ENCODE measurements around the gene CACNA2D4.

The CACNA2D4 gene

DNA sequence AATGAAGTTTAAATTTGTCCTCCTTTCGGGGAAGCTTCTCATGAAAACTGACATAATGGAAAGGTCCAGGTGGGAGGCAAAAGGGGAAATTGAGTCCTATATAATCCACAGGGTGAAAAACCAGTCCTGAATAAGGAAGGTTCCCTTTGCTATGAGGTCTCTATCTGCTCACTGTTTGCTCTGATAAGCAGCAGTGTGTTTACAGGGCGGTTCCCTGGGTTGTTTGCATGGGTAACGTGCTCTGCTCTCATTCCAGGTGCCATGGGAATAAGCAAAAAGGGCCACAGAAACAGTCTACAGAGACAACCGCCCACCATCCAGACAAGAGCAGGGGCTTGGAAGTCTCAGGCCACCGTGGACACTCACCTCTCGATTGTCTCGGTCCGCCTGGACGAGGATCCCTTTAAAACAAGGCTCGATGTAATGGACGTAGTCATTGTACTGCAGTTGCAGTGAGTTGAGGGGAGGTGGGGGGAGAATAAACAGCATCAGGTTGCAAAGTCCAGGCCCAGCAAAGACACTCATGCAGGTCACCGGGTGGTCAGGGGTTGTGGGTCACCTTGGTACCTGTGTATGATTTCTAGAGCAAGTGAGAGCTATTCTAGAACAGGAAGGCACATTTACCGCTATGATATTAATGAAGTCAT, 32.7 kb downstream of the CACNA2D4 start:
- DNase-seq, result no peak

- no peak for DNase-seq
Measured at GRCh38 chr12:1885082-1885596, 33.3 kb downstream of the CACNA2D4 start.

DNA sequence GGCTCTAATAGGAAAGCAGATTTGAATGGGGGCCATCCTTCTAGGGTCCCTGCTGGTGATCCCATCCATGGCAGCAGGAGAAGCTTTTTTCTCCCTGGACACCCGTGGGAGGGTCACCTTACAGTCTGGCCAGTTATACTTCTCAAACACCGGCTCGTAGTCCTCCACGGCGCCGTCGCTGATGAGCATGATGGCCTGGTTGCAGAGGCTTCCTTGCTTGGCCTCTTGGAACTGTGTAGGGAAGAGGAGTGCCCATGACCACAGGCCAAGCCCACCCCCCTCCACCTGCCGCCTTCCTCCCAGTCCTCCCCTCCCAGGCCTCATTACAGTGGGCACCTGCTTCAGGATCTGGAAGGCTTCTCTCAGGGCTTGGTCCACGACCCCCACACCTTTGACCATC, 33.8 kb downstream of the CACNA2D4 start:
- no peak for DNase-seq

DNA sequence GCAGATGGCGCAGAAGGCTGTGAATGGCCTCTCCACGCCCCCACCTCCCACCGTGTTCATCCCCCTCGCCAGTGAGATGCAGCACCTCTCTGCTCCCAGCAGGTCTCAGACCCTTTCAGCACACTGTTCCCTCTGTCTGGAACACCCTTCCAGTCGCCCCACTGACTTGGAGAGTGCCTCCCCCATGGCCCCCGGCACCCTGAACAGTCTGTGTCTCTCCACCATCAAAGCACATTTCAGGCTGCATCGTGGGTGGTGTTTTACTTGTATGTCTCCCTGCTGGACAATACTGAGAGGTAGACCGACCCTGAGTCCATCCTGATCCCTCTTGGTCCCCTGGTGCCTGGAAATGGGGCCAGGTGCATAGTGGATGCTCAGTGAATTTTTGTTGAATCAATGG, 34.9 kb downstream of the CACNA2D4 start:
- no peak for DNase-seq

DNA sequence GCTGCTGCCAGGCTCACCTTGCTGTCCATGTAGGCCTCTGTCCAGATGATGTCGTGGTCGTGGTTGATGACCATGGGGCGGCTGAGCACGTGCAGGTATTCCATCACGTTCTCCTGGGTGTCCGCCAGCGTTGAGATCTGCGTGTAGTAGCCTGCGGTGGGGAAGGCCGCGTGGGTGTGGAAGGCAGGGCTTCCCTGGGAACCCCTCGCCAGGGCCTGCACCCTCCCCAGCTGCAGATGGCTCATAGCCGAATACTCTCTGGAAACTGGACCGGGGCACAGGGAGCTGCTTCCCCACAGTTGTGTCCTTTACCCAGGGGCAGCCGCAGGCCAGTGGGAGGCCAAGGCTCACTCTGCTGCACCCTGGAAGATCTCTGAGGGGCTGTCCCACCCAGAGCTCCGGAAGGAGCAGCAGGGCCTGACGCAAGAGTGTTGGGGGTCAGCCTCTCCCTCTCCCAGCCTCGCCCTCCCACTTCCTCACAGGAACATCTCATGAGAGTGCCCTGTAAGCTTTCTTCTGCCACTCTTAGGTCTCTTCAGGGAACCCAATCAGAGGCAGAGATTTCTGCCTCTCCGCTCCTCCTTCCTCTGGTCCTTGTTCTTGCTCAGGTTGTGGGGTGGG, 35.5 kb downstream of the CACNA2D4 start:
- no peak for DNase-seq

- DNase-seq, result no peak
Measured at GRCh38 chr12:1882405-1882804, 36.0 kb downstream of the CACNA2D4 start.

DNA sequence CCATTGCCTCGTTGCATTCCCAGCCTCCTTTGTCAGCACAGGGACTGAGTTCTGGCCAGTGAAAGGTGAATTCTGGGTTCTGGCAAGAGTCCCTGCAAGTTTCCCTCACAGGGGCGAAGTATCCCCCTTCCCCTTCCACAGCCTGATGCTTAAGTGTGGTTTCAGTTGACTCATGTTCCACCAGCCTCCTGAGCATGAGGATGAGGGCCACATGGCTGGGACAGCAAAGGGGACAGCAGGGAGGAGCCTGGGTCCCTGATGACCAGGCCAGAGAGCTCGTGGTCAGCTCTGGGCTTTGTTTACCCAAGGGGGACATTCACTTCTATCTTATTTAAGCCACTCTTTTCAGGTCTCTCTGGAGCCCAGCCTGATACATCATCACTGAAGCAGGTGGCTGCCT, 36.5 kb downstream of the CACNA2D4 start:
- DNase-seq, result no peak

- no peak for DNase-seq
Measured at GRCh38 chr12:1881301-1881700, 37.2 kb downstream of the CACNA2D4 start.

DNA sequence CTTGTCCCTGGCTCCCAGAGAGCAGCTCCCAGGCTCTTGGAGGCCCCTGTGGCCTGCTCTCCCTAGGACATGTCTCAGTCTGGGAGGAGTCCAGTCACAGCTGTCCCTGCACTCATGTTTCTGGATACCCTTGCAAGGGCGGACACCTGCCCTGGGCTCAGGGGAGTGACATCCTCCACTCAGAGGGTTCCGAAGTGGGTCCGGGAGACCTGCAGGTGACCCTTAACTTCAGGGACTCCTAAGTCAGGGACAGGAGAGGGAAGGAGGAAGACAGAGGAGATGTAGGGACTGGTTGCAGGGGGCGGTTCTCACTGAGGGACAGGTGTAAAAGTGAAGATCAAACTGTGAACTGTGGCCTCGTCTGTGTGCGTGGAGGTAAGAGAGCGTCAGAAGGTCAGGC, 37.6 kb downstream of the CACNA2D4 start:
- DNase-seq, result no peak

- DNase-seq, result no peak
Measured at GRCh38 chr12:1880153-1880845, 38.2 kb downstream of the CACNA2D4 start.

GRCh38 chr12:1879633-1880032, 38.8 kb downstream of the CACNA2D4 start:
- no peak for DNase-seq

DNA sequence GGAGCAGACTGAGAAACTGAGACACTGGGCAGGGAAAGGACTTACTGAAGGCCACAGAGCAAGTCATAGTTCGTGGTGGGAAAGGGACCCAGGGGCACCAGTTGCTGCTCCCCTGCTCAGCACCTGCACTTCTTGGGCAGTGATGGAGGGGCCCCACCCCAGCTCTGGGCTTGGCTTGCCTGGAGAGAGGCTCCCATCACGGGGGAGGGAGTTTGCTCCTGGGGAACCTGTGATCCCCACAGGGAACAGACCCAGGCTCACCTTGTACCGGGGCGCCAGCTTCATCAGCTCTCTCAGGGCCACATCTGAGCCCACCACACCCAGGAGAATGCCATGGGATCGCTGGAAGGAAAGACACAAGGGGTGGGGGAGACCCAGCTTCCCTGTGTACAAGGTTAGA, 39.8 kb downstream of the CACNA2D4 start:
- no peak for DNase-seq

GRCh38 chr12:1878214-1878613, 40.2 kb downstream of the CACNA2D4 start:
- DNase-seq, result no peak

- no peak for DNase-seq
Measured at GRCh38 chr12:1877169-1877878, 41.1 kb downstream of the CACNA2D4 start.

GRCh38 chr12:1876086-1876485, 42.4 kb downstream of the CACNA2D4 start:
- no peak for DNase-seq

DNA sequence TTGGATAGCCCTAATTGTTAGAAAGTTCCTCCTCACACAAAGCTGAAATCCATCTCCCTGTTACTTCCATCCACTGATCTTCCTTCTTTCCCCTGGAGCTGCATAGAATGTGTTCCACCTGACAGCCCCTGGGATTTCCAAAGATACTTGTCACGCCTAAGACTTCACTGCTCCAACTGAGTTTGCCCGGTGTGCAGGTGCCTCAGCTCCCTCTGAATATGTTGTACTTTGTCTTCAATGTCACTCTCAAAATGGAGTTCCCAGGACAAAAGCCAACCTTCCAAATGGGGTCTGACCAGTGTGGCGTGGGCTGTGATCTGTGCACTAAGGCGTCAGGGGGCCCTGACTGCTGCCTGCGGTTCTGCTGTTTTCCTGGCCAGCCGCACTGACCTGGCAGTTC, 42.8 kb downstream of the CACNA2D4 start:
- DNase-seq, result no peak

GRCh38 chr12:1873531-1874510, 44.6 kb downstream of the CACNA2D4 start:
- DNase-seq, result no peak

DNA sequence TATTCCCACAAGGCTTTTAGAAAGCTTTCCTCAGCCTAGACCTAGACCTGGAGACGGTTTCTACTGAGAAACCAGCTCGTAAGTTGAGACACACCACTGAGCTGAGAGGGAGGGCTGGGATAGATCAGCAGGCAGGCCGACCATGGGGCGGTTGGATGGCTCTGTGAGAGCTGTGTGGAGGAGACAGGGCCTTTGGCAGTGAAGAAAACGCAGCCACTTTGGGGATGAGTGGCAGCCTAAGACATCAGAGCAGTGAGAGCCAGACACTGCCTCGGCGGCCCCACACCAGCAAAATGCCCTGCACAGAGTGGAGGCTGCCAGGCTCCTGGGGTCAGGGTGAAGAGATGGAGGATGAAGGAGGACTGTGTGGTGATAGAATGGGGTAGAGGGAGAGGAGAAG, 46.0 kb downstream of the CACNA2D4 start:
- DNase-seq, result no peak

- no peak for DNase-seq
Measured at GRCh38 chr12:1872001-1872400, 46.5 kb downstream of the CACNA2D4 start.

DNA sequence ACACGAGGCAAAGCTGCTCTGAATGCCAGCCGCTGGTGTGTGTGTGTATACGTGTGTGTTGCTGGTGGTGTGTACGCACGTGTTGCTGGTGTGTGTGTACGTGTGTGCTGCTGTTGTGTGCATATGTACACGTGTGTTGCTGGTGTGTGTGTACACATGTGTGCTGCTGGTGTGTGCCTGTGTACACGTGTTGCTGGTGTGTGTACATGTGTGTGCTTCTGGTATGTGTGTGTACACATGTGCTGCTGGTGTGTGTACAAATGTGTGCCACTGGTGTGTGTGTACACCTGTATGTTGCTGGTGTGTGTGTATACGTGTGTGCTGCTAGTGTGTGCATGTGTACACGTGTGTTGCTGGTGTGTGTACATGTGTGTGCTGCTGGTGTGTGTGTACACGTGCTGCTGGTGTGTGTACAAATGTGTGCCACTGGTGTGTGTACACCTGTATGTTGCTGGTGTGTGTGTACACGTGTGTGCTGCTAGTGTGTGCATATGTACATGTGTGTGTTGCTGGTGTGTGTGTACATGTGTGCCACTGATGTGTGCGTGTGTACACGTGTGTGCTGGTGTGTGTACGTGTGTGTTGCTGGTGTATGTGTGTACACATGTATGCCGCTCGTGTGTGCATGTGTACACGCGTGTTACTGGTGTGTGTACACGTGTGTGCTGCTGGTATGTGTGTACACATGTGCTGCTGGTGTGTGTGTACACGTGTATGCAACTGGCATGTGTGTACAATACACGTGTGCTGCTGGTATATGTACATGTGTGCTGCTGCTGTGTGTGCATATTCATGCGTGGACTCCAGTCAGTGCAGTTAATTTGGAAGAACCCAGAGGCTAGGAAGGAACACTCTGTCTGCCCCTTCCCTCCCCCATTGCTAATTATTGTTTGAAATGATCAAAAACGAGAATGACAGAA, 47.2 kb downstream of the CACNA2D4 start:
- DNase-seq, result no peak

DNA sequence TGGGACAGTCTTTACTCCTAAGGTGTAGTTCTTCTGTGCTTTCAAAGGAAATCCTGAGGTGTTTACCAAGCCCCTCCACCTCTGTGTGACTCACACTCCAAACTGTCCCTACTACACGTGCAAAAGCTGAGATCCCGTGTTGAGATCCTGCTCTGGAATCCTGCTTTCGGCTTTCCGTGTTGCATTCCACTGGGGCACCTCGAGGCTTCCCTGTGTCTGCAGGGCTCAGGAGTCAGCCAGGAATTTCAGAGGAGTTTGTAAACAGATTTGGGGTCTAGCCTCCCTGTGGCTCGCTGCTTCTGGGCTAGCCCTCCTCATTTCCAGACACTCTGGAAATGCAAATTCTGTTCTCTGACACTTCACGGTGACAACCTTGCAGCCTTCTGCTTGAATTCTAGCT, 48.4 kb downstream of the CACNA2D4 start:
- DNase-seq, result no peak
